ENCODE results near the gene GLYATL1. TPM values are rescaled to one million over a fixed set of nuclear protein-coding genes. Genes with fewer than 3 reads are reported as not detected.

GLYATL1 gene
- total and polyA plus RNA-seq, 2 experiments from 2014 or later, result 7.9 to 12.6 TPM

GRCh38 chr11:58992489-58992888 is 53.2 kb downstream of the GLYATL1 start:
- Histone ChIP-seq H2AFZ (no peak overlapping the region), H4K20me1 (replicated peaks; ENCODE audit: insufficient read depth) (no peaks in the 10 kb centered on the region), H3K79me2 (replicated peaks; ENCODE audit: insufficient read depth) (no peaks in the 10 kb centered on the region), H3K36me3 (ENCODE audit: insufficient read depth) (no peaks in the 10 kb centered on the region), H3K27me3 (ENCODE audit: insufficient read depth) (no peaks in the 10 kb centered on the region), H3K9me2 (ENCODE audit: insufficient read depth) (no peaks in the 10 kb centered on the region; the same call in 1 of the 2 replicates), H3K4me1 (ENCODE audit: insufficient read depth) (no peaks in the 10 kb centered on the region), H3F3A (replicated peaks; ENCODE audit: low read depth) (no peaks in the 10 kb centered on the region), H3K27ac (ENCODE audit: low read depth) (no peak overlapping the region), H3K4me2 (no peak overlapping the region), H3K4me3 (no peak overlapping the region)
- Mint-ChIP-seq H3K9me3 (no peaks in the 10 kb centered on the region), H3K4me1 (peaks cover 6% of the 10 kb centered on the region), H3K27ac (0 out of 2 replicates have a peak overlapping the region, but pooled peaks have one; percentile 16), H3K36me3 (ENCODE audit: low read depth) (no peaks in the 10 kb centered on the region), H3K4me3 (no peak overlapping the region), H3K27me3 (ENCODE audit: insufficient read depth, low read depth, poor library complexity) (no peaks in the 10 kb centered on the region)
- TF ChIP-seq EZH2phosphoT487 (IDR thresholded peaks at IDR 0.05; ENCODE audit: unreplicated experiment) (no peak), EZH2 (IDR thresholded peaks at IDR 0.05; ENCODE audit: low read depth, unreplicated experiment) (no peak), POLR2AphosphoS5 (IDR thresholded peaks at IDR 0.05; ENCODE audit: low read depth) (no peak), CREB1 (CRISPR knock-in tag; IDR thresholded peaks at IDR 0.05; ENCODE audit: low read depth) (no peak), ZNF331 (CRISPR knock-in tag; IDR thresholded peaks at IDR 0.05; ENCODE audit: low read depth) (no peak)
- TF ChIP-seq, protein P1, sequence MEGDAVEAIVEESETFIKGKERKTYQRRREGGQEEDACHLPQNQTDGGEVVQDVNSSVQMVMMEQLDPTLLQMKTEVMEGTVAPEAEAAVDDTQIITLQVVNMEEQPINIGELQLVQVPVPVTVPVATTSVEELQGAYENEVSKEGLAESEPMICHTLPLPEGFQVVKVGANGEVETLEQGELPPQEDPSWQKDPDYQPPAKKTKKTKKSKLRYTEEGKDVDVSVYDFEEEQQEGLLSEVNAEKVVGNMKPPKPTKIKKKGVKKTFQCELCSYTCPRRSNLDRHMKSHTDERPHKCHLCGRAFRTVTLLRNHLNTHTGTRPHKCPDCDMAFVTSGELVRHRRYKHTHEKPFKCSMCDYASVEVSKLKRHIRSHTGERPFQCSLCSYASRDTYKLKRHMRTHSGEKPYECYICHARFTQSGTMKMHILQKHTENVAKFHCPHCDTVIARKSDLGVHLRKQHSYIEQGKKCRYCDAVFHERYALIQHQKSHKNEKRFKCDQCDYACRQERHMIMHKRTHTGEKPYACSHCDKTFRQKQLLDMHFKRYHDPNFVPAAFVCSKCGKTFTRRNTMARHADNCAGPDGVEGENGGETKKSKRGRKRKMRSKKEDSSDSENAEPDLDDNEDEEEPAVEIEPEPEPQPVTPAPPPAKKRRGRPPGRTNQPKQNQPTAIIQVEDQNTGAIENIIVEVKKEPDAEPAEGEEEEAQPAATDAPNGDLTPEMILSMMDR (conservative IDR thresholded peaks at IDR 0.05; ENCODE audit: low read depth in 2 of 2), result no peak
- TF ChIP-seq, protein P2, sequence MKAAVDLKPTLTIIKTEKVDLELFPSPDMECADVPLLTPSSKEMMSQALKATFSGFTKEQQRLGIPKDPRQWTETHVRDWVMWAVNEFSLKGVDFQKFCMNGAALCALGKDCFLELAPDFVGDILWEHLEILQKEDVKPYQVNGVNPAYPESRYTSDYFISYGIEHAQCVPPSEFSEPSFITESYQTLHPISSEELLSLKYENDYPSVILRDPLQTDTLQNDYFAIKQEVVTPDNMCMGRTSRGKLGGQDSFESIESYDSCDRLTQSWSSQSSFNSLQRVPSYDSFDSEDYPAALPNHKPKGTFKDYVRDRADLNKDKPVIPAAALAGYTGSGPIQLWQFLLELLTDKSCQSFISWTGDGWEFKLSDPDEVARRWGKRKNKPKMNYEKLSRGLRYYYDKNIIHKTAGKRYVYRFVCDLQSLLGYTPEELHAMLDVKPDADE (IDR thresholded peaks at IDR 0.05), result no peak
- TF ChIP-seq, protein P3, sequence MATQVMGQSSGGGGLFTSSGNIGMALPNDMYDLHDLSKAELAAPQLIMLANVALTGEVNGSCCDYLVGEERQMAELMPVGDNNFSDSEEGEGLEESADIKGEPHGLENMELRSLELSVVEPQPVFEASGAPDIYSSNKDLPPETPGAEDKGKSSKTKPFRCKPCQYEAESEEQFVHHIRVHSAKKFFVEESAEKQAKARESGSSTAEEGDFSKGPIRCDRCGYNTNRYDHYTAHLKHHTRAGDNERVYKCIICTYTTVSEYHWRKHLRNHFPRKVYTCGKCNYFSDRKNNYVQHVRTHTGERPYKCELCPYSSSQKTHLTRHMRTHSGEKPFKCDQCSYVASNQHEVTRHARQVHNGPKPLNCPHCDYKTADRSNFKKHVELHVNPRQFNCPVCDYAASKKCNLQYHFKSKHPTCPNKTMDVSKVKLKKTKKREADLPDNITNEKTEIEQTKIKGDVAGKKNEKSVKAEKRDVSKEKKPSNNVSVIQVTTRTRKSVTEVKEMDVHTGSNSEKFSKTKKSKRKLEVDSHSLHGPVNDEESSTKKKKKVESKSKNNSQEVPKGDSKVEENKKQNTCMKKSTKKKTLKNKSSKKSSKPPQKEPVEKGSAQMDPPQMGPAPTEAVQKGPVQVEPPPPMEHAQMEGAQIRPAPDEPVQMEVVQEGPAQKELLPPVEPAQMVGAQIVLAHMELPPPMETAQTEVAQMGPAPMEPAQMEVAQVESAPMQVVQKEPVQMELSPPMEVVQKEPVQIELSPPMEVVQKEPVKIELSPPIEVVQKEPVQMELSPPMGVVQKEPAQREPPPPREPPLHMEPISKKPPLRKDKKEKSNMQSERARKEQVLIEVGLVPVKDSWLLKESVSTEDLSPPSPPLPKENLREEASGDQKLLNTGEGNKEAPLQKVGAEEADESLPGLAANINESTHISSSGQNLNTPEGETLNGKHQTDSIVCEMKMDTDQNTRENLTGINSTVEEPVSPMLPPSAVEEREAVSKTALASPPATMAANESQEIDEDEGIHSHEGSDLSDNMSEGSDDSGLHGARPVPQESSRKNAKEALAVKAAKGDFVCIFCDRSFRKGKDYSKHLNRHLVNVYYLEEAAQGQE (IDR thresholded peaks at IDR 0.05; ENCODE audit: unreplicated experiment), result no peak
- ATAC-seq (no peak), DNase-seq (ENCODE audit: low spot score) (no peak)

- Mint-ChIP-seq H3K4me1 (peaks cover 6% of the 10 kb centered on the region), H3K36me3 (ENCODE audit: low read depth) (no peaks in the 10 kb centered on the region), H3K4me3 (no peak overlapping the region), H3K27me3 (ENCODE audit: insufficient read depth, low read depth, poor library complexity) (no peaks in the 10 kb centered on the region), H3K9me3 (no peaks in the 10 kb centered on the region), H3K27ac (no peak overlapping the region)
- Histone ChIP-seq H4K20me1 (replicated peaks; ENCODE audit: insufficient read depth) (no peaks in the 10 kb centered on the region), H3K9me2 (ENCODE audit: insufficient read depth) (no peaks in the 10 kb centered on the region; the same call in 1 of the 2 replicates), H3K4me3 (no peak overlapping the region), H3K36me3 (ENCODE audit: insufficient read depth) (no peaks in the 10 kb centered on the region), H3K27me3 (ENCODE audit: insufficient read depth) (no peaks in the 10 kb centered on the region), H3F3A (replicated peaks; ENCODE audit: low read depth) (no peaks in the 10 kb centered on the region), H3K27ac (ENCODE audit: low read depth) (no peak overlapping the region), H3K4me1 (ENCODE audit: insufficient read depth) (no peaks in the 10 kb centered on the region), H3K4me2 (no peak overlapping the region), H3K79me2 (replicated peaks; ENCODE audit: insufficient read depth) (no peaks in the 10 kb centered on the region), H2AFZ (no peak overlapping the region)
- ATAC-seq (no peak), DNase-seq (ENCODE audit: low spot score) (no peak)
- TF ChIP-seq, protein P2 (IDR thresholded peaks at IDR 0.05), result no peak
- TF ChIP-seq EZH2phosphoT487 (IDR thresholded peaks at IDR 0.05; ENCODE audit: unreplicated experiment) (no peak), ZNF331 (CRISPR knock-in tag; IDR thresholded peaks at IDR 0.05; ENCODE audit: low read depth) (no peak), NANOG (IDR thresholded peaks at IDR 0.05; ENCODE audit: borderline replicate concordance) (no peak)
- TF ChIP-seq, protein P1 (conservative IDR thresholded peaks at IDR 0.05; ENCODE audit: low read depth in 2 of 2), result no peak
These were observed 54.9 kb downstream of the GLYATL1 start for GRCh38 chr11:58994171-58994570.
